Bronchial epithelial cell (primary cell): ENCODE data around the gene SHF. TPM values are rescaled to one million over a fixed set of nuclear protein-coding genes. Genes with fewer than 3 reads are reported as not detected.

Experiments
- DNase-seq: peaks from one replicate; pipeline ENCODE4 v3.0.0-alpha.2; 2010; ENCODE audit warnings: low read depth
- FAIRE-seq: peaks from 2 replicates; lab custom pipeline; 2011; peaks lifted over from hg19 to GRCh38; lab: Jason Lieb, UNC
- H3K27me3 ChIP-seq: 2 replicates; pipeline ENCODE4 v1.5.1; 2011; ENCODE audit warnings: low read length; ENCODE audit not compliant: control insufficient read depth, insufficient read depth
- H3K36me3 ChIP-seq: 2 replicates; pipeline ENCODE4 v1.5.1; 2011; ENCODE audit warnings: low read length; ENCODE audit not compliant: control insufficient read depth, insufficient read depth
- H3K4me3 ChIP-seq: 2 replicates; pipeline ENCODE4 v1.5.1; 2011; ENCODE audit warnings: mild to moderate bottlenecking, low read depth, low read length, control low read depth
- CTCF ChIP-seq: IDR thresholded peaks from 2 replicates; pipeline ENCODE4 v1.5.1; 2011; ENCODE audit warnings: mild to moderate bottlenecking, moderate library complexity, low read length, control low read depth, inconsistent platforms; ENCODE audit not compliant: insufficient read depth, severe bottlenecking
- total RNA-seq: library from RNA; depleted of rRNA; stranded (reverse); fragments of >200 nt; gene quantifications from 2 replicates; pipeline ENCODE4 v1.2.1, GENCODE V29; 2014

The SHF gene
- total RNA-seq, 1 donor from 2014 or later = 0.79 TPM

- no peak overlapping the region for H3K4me3 ChIP-seq
- H3K36me3 ChIP-seq = peaks cover 34% of the 10 kb centered on the region
- DNase-seq (no peak), FAIRE-seq (no peak)
- no peak for TF ChIP-seq CTCF
- no peaks in the 10 kb centered on the region for H3K27me3 ChIP-seq
These were observed 38.7 kb downstream of the SHF start for GRCh38 chr15:45149060-45149459.

GRCh38 chr15:45148076-45149059 lies 39.4 kb downstream of the SHF start:
- Histone ChIP-seq H3K27me3 (no peaks in the 10 kb centered on the region), H3K4me3 (no peak overlapping the region), H3K36me3 (peaks cover 34% of the 10 kb centered on the region)
- peak; percentile 52 for DNase-seq
- no peak for TF ChIP-seq CTCF
- FAIRE-seq = no peak

- DNase-seq = no peak
- peaks cover 39% of the 10 kb centered on the region for H3K36me3 ChIP-seq
- H3K4me3 ChIP-seq = no peak overlapping the region
- no peaks in the 10 kb centered on the region for H3K27me3 ChIP-seq
- FAIRE-seq = no peak
- TF ChIP-seq CTCF = no peak
These were observed 40.2 kb downstream of the SHF start for GRCh38 chr15:45147606-45148005.

- FAIRE-seq (peak; percentile 92), DNase-seq (peak; percentile 49)
- TF ChIP-seq CTCF = no peak
- H3K36me3 ChIP-seq = peaks cover 41% of the 10 kb centered on the region
- H3K27me3 ChIP-seq = no peaks in the 10 kb centered on the region
- H3K4me3 ChIP-seq = no peak overlapping the region
These were observed 41.4 kb downstream of the SHF start for GRCh38 chr15:45146405-45146804.

- DNase-seq = no peak
- Histone ChIP-seq H3K36me3 (peaks cover 43% of the 10 kb centered on the region), H3K4me3 (no peak overlapping the region), H3K27me3 (no peaks in the 10 kb centered on the region)
- no peak for TF ChIP-seq CTCF
- FAIRE-seq = no peak
These were observed 43.0 kb downstream of the SHF start for GRCh38 chr15:45144775-45145174.
